Left cardiac atrium (tissue), 4 donors: Measurements from ENCODE around the gene KLHDC9. TPM values are rescaled to one million over a fixed set of nuclear protein-coding genes. Genes with fewer than 3 reads are reported as not detected.
A peak's percentile ranks its signal among the peaks of the same experiment; 100 is the strongest.
"Not testable (repeated sequence)": the region's sequence is repeated elsewhere in the genome, so short reads cannot be mapped to it uniquely, and the experiment has no call there.

Experiments used
- ATAC-seq, 2 donors: fragments of 200-7000 bp; cut with Tn5 transposase; one replicate each; pipeline ENCODE4 v1.9.1; 2020; ENCODE audit warnings: mild to moderate bottlenecking in 2 of 2, moderate library complexity in 2 of 2
- DNase-seq: peaks from one replicate; pipeline ENCODE4 v3.0.0-alpha.2; 2020
- intact Hi-C, 2 donors: fragments of 100-400 bp; cut with DNase I; formaldehyde crosslinking; loops; one replicate each; pipeline versions ENCODE4 v1.14.1 to v1.15.1; 2022 to 2023
- long read RNA-seq: library from polyadenylated mRNA; unstranded; transcript quantifications from one replicate; pipeline ENCODE4 v2.0.0, GENCODE V29; 2021
- total RNA-seq, 2 donors: library from RNA; stranded (reverse); fragmentation: NEBNext Ultra II Directional; extraction: Animal tissue kit (Norgen Biotek cat#: 25700); gene quantifications; one replicate each; pipeline ENCODE4 v1.2.1, GENCODE V29; 2021
- donor health status: DM: no; HTN: yes; CAD: no.
- donor health status: DM: no; HTN: yes; CAD: no; lungs with severe emphysema.
- donor health status: DM: yes; HTN: yes; CAD: no.
- donor health status: Dilated cardiomyopathy.

KLHDC9 gene
- 1 to 10 TPM; 3.5 to 5.7 TPM for total RNA-seq
- long read RNA-seq, partial matches to known transcripts: 0 of 3 reads
- long read RNA-seq, other reads (novel, unspliced or antisense): 0 of 3 reads

GRCh38 chr1:161098210-161099068, at the start of gene KLHDC9:
Gene KLHDC9 (plus strand): TSS chr1:161098361. CDS start chr1:161098536, 175 bp downstream.
- DNase-seq (peak; percentile 82), ATAC-seq (peak; percentile 66 to 84)
- intact Hi-C loops: loop anchor here (5.0 to 10.0 kb wide), 2 partner anchors 101 to 264 kb away; no protein-coding TSS in a partner anchor

- no peak for ATAC-seq
- DNase-seq: no peak
- intact Hi-C loops: loop anchor here in 1 of 2 donors (10.0 kb wide), 2 partner anchors 54 to 86 kb away; partner anchors contain the start of gene DEDD
These were observed 49.0 kb upstream of the KLHDC9 start for GRCh38 chr1:161048949-161049722.

- intact Hi-C loops: no loop called here
These were observed 46.9 kb upstream of the KLHDC9 start for GRCh38 chr1:161051219-161051618.

GRCh38 chr1:161052899-161053298, 45.3 kb upstream of the KLHDC9 start:
- DNase-seq: no peak
- no peak for ATAC-seq
- intact Hi-C loops: no loop called here

More at GRCh38 chr1:161051219-161051618, 46.9 kb upstream of the KLHDC9 start:
- DNase-seq: no peak
- ATAC-seq: no peak

- no peak for ATAC-seq
- no peak for DNase-seq
- intact Hi-C loops: no loop called here
These were observed 43.9 kb upstream of the KLHDC9 start for GRCh38 chr1:161054232-161054631.

- DNase-seq (no peak), ATAC-seq (no peak)
- intact Hi-C loops: no loop called here
These were observed 43.4 kb upstream of the KLHDC9 start for GRCh38 chr1:161054805-161055204.

- DNase-seq: no peak
- no peak for ATAC-seq
- intact Hi-C loops: no loop called here
These were observed 38.9 kb upstream of the KLHDC9 start for GRCh38 chr1:161059293-161059692.

- intact Hi-C loops: no loop called here
- DNase-seq (no peak), ATAC-seq (no peak)
These were observed 36.7 kb upstream of the KLHDC9 start for GRCh38 chr1:161061419-161061818.

GRCh38 chr1:161063936-161064335, 34.2 kb upstream of the KLHDC9 start:
- intact Hi-C loops, DNase-seq, ATAC-seq: not testable (repeated sequence)

- intact Hi-C loops, ATAC-seq, DNase-seq: not testable (repeated sequence)
These were observed 32.5 kb upstream of the KLHDC9 start for GRCh38 chr1:161065681-161066080.

- no peak for ATAC-seq
- no peak for DNase-seq
- intact Hi-C loops: no loop called here
These were observed 31.5 kb upstream of the KLHDC9 start for GRCh38 chr1:161066694-161067093.

GRCh38 chr1:161068306-161069234, 29.6 kb upstream of the KLHDC9 start:
- intact Hi-C loops: no loop called here
- DNase-seq (peak; percentile 72), ATAC-seq (peak; percentile 81 to 82)

GRCh38 chr1:161069241-161069640, 28.9 kb upstream of the KLHDC9 start:
- no peak for DNase-seq
- intact Hi-C loops: no loop called here
- peak in 1 of 2 donors; percentile 2 for ATAC-seq

GRCh38 chr1:161069731-161070270, 28.4 kb upstream of the KLHDC9 start, which contains the start of gene ARHGAP30:
Gene ARHGAP30 (minus strand): TSS chr1:161069891. CDS start chr1:161069624, 267 bp downstream.
- DNase-seq (peak; percentile 67), ATAC-seq (peak; percentile 74 to 77)
- intact Hi-C loops: no loop called here

- intact Hi-C loops: no loop called here
- DNase-seq (no peak), ATAC-seq (no peak)
These were observed 27.4 kb upstream of the KLHDC9 start for GRCh38 chr1:161070761-161071160.

- intact Hi-C loops: no loop called here
- ATAC-seq (peak in 1 of 2 donors; percentile 8), DNase-seq (peak; percentile 60)
These were observed 26.2 kb upstream of the KLHDC9 start for GRCh38 chr1:161071886-161072371.

- intact Hi-C loops: no loop called here
- DNase-seq: no peak
- no peak for ATAC-seq
These were observed 25.3 kb upstream of the KLHDC9 start for GRCh38 chr1:161072751-161073449.
